ENCODE measurements around the gene ELOVL3. TPM values are rescaled to one million over a fixed set of nuclear protein-coding genes. Genes with fewer than 3 reads are reported as not detected.

The ELOVL3 gene
- total and polyA plus RNA-seq, 2 of the 4 experiments (the other 2 are of a cell fraction): 0.09 to 0.36 TPM

DNA sequence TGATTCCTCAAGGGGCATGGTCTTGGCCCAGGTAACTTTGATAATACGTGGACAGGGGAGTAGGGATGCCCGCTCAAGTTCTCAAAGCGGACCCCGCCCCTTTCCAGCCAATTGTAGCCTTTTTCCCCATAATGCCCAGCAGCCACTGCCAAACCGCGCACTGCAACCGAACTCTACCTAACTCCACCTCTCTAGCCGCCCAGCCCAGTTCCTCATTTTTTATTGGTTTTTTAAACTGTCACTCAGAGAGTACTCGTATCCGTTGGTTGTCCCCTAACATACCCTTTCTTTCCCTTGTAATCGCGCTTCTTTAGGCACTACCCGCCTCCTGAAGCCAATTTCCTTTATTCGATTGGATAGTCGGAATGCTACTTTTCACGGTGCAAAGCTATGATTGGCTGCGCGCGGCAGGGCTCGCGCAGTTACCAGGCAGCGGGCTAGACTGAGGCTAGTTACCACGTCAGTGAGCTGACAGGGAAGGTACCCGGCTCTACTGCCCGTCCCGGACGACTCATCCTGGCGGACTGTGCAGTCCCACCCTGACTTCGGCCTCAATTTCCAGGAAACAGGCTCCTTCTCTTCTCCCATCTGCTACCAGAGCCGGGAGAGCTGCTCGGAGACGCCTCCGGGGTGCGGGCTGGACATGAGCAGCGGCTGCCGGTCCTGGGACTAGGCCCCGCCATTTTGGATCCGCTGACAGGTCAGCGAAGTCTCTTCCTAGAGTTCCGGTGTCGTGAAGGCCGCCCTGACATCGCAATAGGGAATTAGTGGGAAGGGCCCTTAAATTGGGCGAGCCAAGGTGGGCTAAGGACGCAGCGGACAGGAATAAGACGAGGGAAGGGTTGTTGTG lies 19.2 kb downstream of the ELOVL3 start, which contains the start of gene GBF1:
Gene GBF1, plus strand, starts transcription at position 451 of the 850 bp plus-strand sequence. CDS start 13,407 bp downstream, outside the sequence.
- Histone ChIP-seq H3K18ac (ENCODE audit: low read depth, low read length) (peak within 1 kb of the TSS; percentile 43), H3K23ac (ENCODE audit: low read depth, low read length) (peak within 1 kb of the TSS; percentile 54), H2BK5ac (ENCODE audit: low read depth, low read length, poor library complexity, severe bottlenecking) (peak within 1 kb of the TSS; percentile 65), H4K20me1 (ENCODE audit: insufficient read depth, low read length) (peaks cover 49% of the 10 kb centered on the region), H4K8ac (ENCODE audit: low read depth in 2 of 2, low read length in 2 of 2) (peak within 1 kb of the TSS; percentile 90 to 96), H2AFZ (replicated peaks; ENCODE audit: low read length, poor library complexity) (peak within 1 kb of the TSS; percentile 96), H2AK5ac (ENCODE audit: low read depth, low read length) (peak within 1 kb of the TSS; percentile 83), H3K14ac (replicated peaks; ENCODE audit: low read depth, low read length) (peak within 1 kb of the TSS; percentile 97), H4K91ac (ENCODE audit: insufficient read depth, low read depth, low read length) (peak within 1 kb of the TSS; percentile 87), H3K9me3 (ENCODE audit: control insufficient read depth, insufficient read depth, low read length) (no peaks in the 10 kb centered on the region), H3K36me3 (ENCODE audit: control insufficient read depth, insufficient read depth, low read length) (no peaks in the 10 kb centered on the region; the same call in 1 of the 2 replicates), H3K4me1 (ENCODE audit: control insufficient read depth, insufficient read depth, low read length) (peaks cover 15% of the 10 kb centered on the region), H3K27ac (ENCODE audit: insufficient read depth, low read length) (peak within 1 kb of the TSS; percentile 81), H3K9ac (ENCODE audit: low read depth, low read length) (peak within 1 kb of the TSS; percentile 81), H3K9me1 (ENCODE audit: insufficient read depth, low read length) (peaks cover 35% of the 10 kb centered on the region), H2AK9ac (replicated peaks; ENCODE audit: low read depth, low read length, poor library complexity) (peak within 1 kb of the TSS; percentile 95), H3K4me2 (ENCODE audit: low read depth, low read length) (peak within 1 kb of the TSS; percentile 86), H2BK120ac (ENCODE audit: low read depth, low read length) (peak within 1 kb of the TSS; percentile 82), H3K79me1 (ENCODE audit: low read depth in 1 of 2, low read length in 2 of 2) (peaks cover 0 to 65% of the 10 kb centered on the region in 2 experiments; a peak in 2 of 4 replicates), H3K56ac (ENCODE audit: extremely low read depth, insufficient read depth, low read length) (peak within 1 kb of the TSS; percentile 89), H3K4ac (ENCODE audit: low read depth, low read length) (peak within 1 kb of the TSS; percentile 91), H2BK20ac (ENCODE audit: low read depth, low read length) (peak within 1 kb of the TSS; percentile 13; the same call in 1 of the 2 replicates), H3K4me3 (ENCODE audit: insufficient read depth, low read depth, low read length) (peak within 1 kb of the TSS; percentile 78), H2BK15ac (ENCODE audit: low read depth, low read length) (peak within 1 kb of the TSS; percentile 79; the same call in 2 of the 3 replicates), H4K5ac (ENCODE audit: low read depth, low read length) (peak within 1 kb of the TSS; percentile 89), H3K27me3 (ENCODE audit: control insufficient read depth, insufficient read depth, low read length) (peaks cover 5% of the 10 kb centered on the region)
- ATAC-seq (ENCODE audit: low read depth) (peak; percentile 87), DNase-seq (peak; percentile 100)
- BruUV-seq (replicated peaks): no TSS peak
- dilution Hi-C loops (cut with HindIII; ENCODE audit: low sequenced_read_pairs, unreplicated experiment) (no loop called here), in situ Hi-C loops (cut with MboI; ENCODE audit: low sequenced_read_pairs) (no loop called here), intact Hi-C loops (cut with micrococcal nuclease) (loop anchor here (5.0 kb wide), 1 partner anchor 97 kb away; no protein-coding TSS in a partner anchor)
- ChIA-PET CTCF (interaction anchor here (1.0 to 1.2 kb wide), 2 partner anchors 9 to 15 kb away, joined by 3 read pairs; no protein-coding TSS in a partner anchor), POLR2A (ENCODE audit: unreplicated experiment) (interaction anchor here (0.7 kb wide), 1 partner anchor 136 kb away, joined by 3 read pairs; no protein-coding TSS in a partner anchor)
- 1% methylated on average over 29 of the region's 47 CpGs; no CpG with 5 or more reads in 1 of the 2 experiments for WGBS, 2 experiments (ENCODE audit: extremely low coverage in 2 of 2, insufficient read length in 1 of 2)
- peak; percentile 97 for TF ChIP-seq POLR2A (IDR thresholded peaks at IDR 0.05; ENCODE audit: low read depth, low read length)
- no peak for TF ChIP-seq RCOR1 (IDR thresholded peaks at IDR 0.05; ENCODE audit: insufficient replicate concordance, low read length)
- no peak for TF ChIP-seq BHLHE40 (IDR thresholded peaks at IDR 0.05; ENCODE audit: low read depth, low read length)
- 0 out of 2 replicates have a peak, but pooled peaks have one; percentile 49 for TF ChIP-seq MXI1 (IDR thresholded peaks at IDR 0.05; ENCODE audit: borderline replicate concordance, low read depth, low read length)
- TF ChIP-seq, protein P1, sequence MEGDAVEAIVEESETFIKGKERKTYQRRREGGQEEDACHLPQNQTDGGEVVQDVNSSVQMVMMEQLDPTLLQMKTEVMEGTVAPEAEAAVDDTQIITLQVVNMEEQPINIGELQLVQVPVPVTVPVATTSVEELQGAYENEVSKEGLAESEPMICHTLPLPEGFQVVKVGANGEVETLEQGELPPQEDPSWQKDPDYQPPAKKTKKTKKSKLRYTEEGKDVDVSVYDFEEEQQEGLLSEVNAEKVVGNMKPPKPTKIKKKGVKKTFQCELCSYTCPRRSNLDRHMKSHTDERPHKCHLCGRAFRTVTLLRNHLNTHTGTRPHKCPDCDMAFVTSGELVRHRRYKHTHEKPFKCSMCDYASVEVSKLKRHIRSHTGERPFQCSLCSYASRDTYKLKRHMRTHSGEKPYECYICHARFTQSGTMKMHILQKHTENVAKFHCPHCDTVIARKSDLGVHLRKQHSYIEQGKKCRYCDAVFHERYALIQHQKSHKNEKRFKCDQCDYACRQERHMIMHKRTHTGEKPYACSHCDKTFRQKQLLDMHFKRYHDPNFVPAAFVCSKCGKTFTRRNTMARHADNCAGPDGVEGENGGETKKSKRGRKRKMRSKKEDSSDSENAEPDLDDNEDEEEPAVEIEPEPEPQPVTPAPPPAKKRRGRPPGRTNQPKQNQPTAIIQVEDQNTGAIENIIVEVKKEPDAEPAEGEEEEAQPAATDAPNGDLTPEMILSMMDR (conservative IDR thresholded peaks at IDR 0.05; ENCODE audit: low read depth, low read length): no peak
- TF ChIP-seq, protein P2, sequence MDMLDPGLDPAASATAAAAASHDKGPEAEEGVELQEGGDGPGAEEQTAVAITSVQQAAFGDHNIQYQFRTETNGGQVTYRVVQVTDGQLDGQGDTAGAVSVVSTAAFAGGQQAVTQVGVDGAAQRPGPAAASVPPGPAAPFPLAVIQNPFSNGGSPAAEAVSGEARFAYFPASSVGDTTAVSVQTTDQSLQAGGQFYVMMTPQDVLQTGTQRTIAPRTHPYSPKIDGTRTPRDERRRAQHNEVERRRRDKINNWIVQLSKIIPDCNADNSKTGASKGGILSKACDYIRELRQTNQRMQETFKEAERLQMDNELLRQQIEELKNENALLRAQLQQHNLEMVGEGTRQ (IDR thresholded peaks at IDR 0.05; ENCODE audit: low read depth, low read length): no peak
- no peak for TF ChIP-seq SMC3 (IDR thresholded peaks at IDR 0.05; ENCODE audit: low read depth, low read length)
- 0 out of 2 replicates have a peak, but pooled peaks have one; percentile 4 for TF ChIP-seq RAD21 (IDR thresholded peaks at IDR 0.05; ENCODE audit: low read length)
- TF ChIP-seq FOS (IDR thresholded peaks at IDR 0.05; ENCODE audit: low read depth, low read length): no peak; the same call in 1 of the 2 replicates
- TF ChIP-seq RFX5 (IDR thresholded peaks at IDR 0.05; ENCODE audit: low read depth, low read length): peak; percentile 76
- no peak for TF ChIP-seq CHD1 (IDR thresholded peaks at IDR 0.05; ENCODE audit: low read depth, low read length)
- TF ChIP-seq MAFK (IDR thresholded peaks at IDR 0.05; ENCODE audit: low read depth, low read length): no peak
- TF ChIP-seq MAZ (IDR thresholded peaks at IDR 0.05; ENCODE audit: borderline replicate concordance, low read depth, low read length): no peak

All from IMR-90 (cell line).